Psoas muscle (tissue), 8 donors: Measurements from ENCODE around the gene KLHDC7B. TPM values are rescaled to one million over a fixed set of nuclear protein-coding genes. Genes with fewer than 3 reads are reported as not detected.

Source experiments
- ATAC-seq, 4 donors: fragments of 200-7000 bp; cut with Tn5 transposase; one replicate each; pipeline ENCODE4 v1.9.1; 2020; ENCODE audit warnings: moderate library complexity in 3 of 4, mild to moderate bottlenecking in 2 of 4
- DNase-seq, 2 donors: peaks; one replicate each; pipeline ENCODE4 v3.0.0-alpha.2; 2020
- H3K27ac ChIP-seq: fragments of 200-600 bp; one replicate; pipeline ENCODE4 v1.8.0; 2022
- H3K27me3 ChIP-seq, 3 donors: fragments of 200-600 bp in 1 of 3; one replicate each; pipeline versions ENCODE4 v1.6.1 to v1.8.0; 2013 to 2022; ENCODE audit warnings: low read length in 2 of 3, mild to moderate bottlenecking in 2 of 3, moderate library complexity in 1 of 3; ENCODE audit not compliant: insufficient read depth in 3 of 3
- H3K36me3 ChIP-seq, 2 donors: fragments of 200-600 bp in 1 of 2; one replicate each; pipeline versions ENCODE4 v1.6.1 to v1.8.0; 2013 to 2022; ENCODE audit warnings: low read depth in 1 of 2, mild to moderate bottlenecking in 1 of 2, moderate library complexity in 1 of 2; ENCODE audit not compliant: insufficient read depth in 1 of 2
- H3K4me1 ChIP-seq: fragments of 200-600 bp; one replicate; pipeline ENCODE4 v1.8.0; 2022
- H3K4me3 ChIP-seq: fragments of 200-600 bp; one replicate; pipeline ENCODE4 v1.8.0; 2022; ENCODE audit warnings: mild to moderate bottlenecking
- H3K9me3 ChIP-seq: fragments of 200-600 bp; one replicate; pipeline ENCODE4 v1.8.0; 2022
- WGBS, 3 donors: extraction: QIAGEN DNeasy Blood & Tissue Kit; methylation state at CpG; one replicate each; pipeline versions ENCODE4 v1.1.6 to v1.1.7; 2013; 5-methylcytosine and 5-hydroxymethylcytosine counted together
- intact Hi-C, 2 donors: fragments of 100-400 bp; cut with DNase I; formaldehyde crosslinking; loops; one replicate each; pipeline versions ENCODE4 v1.11.0 to v1.14.2; 2022
- polyA plus RNA-seq, 3 donors: library from polyadenylated mRNA; stranded (reverse); fragments of 200-250 nt; gene quantifications; one replicate each; pipeline ENCODE4 v1.2.3, GENCODE V29; 2013
- total RNA-seq, 4 donors: library from RNA; stranded (reverse); fragmentation: NEBNext Ultra II Directional in 2 of 4; extraction: Animal tissue kit (Norgen Biotek cat#: 25700) in 2 of 4; gene quantifications; one replicate each; pipeline versions ENCODE4 v1.2.1 to v1.2.4, GENCODE V29; 2021 to 2023
- TF ChIP-seq, protein P1 (sequence below): fragments of 200-600 bp; IDR thresholded peaks from one replicate; pipeline ENCODE4 v1.8.0; 2022; ENCODE audit warnings: antibody characterized with exemption
- donor health status: healthy with polysubstance abuse.
- donor health status: DM: no; HTN: no; CAD: no; lungs with moderate emphysema.
- donor health status: Bipolar disorder and iron deficiency.
- donor health status: healthy.
- donor health status: DM: yes; HTN: yes; CAD: no.
- donor health status: DM: no; HTN: no; CAD: no.
- donor health status: DM: no; HTN: no; CAD: no.
- donor health status: DM: yes; HTN: yes; CAD: no.

Gene KLHDC7B
- total and polyA plus RNA-seq, 7 donors: 0.01 to 0.11 (median 0.01) TPM; not detected in 4

GRCh38 chr22:50502096-50502495, 43.6 kb upstream of the KLHDC7B start:
- DNase-seq: no peak
- H3K4me1 ChIP-seq: peaks cover 8% of the 10 kb centered on the region
- no peak for ATAC-seq
- intact Hi-C loops: loop anchor here in 1 of 2 donors (10.0 kb wide), 1 partner anchor 247 kb away; the partner anchor contains the start of gene HDAC10
- TF ChIP-seq, protein P1, sequence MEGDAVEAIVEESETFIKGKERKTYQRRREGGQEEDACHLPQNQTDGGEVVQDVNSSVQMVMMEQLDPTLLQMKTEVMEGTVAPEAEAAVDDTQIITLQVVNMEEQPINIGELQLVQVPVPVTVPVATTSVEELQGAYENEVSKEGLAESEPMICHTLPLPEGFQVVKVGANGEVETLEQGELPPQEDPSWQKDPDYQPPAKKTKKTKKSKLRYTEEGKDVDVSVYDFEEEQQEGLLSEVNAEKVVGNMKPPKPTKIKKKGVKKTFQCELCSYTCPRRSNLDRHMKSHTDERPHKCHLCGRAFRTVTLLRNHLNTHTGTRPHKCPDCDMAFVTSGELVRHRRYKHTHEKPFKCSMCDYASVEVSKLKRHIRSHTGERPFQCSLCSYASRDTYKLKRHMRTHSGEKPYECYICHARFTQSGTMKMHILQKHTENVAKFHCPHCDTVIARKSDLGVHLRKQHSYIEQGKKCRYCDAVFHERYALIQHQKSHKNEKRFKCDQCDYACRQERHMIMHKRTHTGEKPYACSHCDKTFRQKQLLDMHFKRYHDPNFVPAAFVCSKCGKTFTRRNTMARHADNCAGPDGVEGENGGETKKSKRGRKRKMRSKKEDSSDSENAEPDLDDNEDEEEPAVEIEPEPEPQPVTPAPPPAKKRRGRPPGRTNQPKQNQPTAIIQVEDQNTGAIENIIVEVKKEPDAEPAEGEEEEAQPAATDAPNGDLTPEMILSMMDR: no peak
- no peak overlapping the region for H3K4me3 ChIP-seq
- H3K36me3 ChIP-seq: peaks cover 0 to 31% of the 10 kb centered on the region in 2 donors
- no peaks in the 10 kb centered on the region for H3K9me3 ChIP-seq
- H3K27me3 ChIP-seq: no peaks in the 10 kb centered on the region
- WGBS, 3 donors: 61 to 76% (median 72%) methylated on average over 6 of the region's 6 CpGs
- no peak overlapping the region for H3K27ac ChIP-seq

DNA sequence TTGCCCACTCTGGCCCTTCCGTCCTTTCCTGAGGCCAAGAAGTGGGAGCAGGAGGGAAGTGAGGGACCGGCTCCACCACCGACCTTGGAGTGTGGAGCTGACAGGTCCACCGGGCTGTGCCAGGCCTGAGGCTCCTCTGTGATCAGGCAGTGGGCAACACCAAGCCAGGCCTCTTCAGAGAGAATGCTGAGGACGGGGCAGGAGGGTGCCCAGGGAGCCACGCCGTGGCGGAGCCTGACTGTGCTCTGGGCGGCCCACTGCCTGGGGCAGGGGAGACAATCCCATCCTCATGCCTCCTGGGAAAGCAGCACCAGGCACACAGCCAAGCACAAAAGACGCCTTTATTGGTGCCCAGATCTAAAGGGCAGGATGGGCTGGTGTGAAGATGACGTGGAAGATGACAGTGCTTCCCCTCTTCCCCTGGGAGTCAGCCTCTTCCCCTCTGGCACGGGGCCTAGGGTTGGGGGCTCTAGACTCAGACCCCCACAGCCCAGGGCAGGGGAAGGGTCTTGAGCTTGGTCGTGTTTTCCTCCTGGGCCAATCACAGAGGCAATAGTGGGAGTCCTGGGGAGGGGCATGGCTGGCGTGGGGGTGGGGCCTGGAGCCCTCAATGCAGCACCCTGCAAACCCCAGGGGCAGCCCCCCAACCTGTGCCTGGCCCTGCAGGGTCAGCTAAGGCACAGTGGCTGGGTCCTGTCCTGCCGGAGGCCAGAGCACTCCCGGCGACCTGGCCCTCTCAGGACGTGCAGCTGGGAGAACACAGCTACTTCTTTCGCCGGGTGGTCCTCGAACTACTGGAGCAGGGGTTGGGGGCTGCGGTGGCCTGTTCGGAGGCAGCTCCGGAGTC, 42.8 kb upstream of the KLHDC7B start:
- WGBS, 3 donors: 82 to 87% (median 86%) methylated on average over 23 to 24 of the region's 24 CpGs
- no peak for DNase-seq
- no peaks in the 10 kb centered on the region for H3K9me3 ChIP-seq

DNA sequence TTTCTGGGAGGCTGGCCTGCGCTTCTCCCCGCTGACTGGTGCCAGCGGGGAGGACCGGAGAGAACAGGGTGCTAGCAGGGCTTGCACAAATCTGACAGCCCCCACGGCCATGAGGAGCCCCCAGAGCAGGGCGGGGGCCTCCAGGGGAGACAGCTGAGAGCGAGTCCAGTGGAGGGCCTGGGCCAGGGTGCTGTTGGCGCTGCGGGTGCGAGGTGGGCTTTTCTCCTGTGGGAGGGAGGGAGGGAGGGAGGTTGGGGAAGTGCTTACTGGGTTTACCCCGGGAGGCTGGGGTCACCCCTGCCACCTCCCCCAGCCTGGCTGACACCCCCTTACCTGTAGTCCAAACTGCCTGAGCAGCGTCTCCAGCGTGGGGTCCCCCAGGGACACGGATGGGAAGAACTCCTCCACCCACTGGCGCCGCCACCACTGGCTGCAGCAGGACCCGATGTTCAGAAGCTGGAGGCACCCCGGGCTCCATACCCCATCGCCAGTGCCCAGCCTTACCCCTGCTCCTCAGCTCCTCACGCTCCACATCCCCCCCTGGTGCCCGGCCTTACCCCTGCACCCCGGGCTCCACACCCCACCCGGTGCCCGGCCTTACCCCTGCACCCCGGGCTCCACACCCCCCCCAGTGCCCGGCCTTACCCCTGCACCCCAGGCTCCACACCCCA, 42.1 kb upstream of the KLHDC7B start:
- 87 to 91% (median 87%) methylated on average over 20 to 25 of the region's 26 CpGs for WGBS, 3 donors
- DNase-seq (no peak), ATAC-seq (no peak)
- intact Hi-C loops: loop anchor here in 1 of 2 donors (10.0 kb wide), 1 partner anchor 249 kb away; the partner anchor contains the start of gene HDAC10
- no peaks in the 10 kb centered on the region for H3K27me3 ChIP-seq
- TF ChIP-seq, protein P1: no peak
- no peak overlapping the region for H3K4me3 ChIP-seq
- H3K9me3 ChIP-seq: no peaks in the 10 kb centered on the region
- H3K36me3 ChIP-seq: peaks cover 0 to 31% of the 10 kb centered on the region in 2 donors
- H3K4me1 ChIP-seq: peaks cover 8% of the 10 kb centered on the region
- no peak overlapping the region for H3K27ac ChIP-seq

More for the DNA sequence above, 42.8 kb upstream of the KLHDC7B start:
- intact Hi-C loops: loop anchor here in 1 of 2 donors (10.0 kb wide), 1 partner anchor 248 kb away; the partner anchor contains the start of gene HDAC10
- H3K4me3 ChIP-seq: no peak overlapping the region
- ATAC-seq: no peak
- TF ChIP-seq, protein P1: no peak
- no peak overlapping the region for H3K27ac ChIP-seq
- H3K27me3 ChIP-seq: no peaks in the 10 kb centered on the region
- peaks cover 8% of the 10 kb centered on the region for H3K4me1 ChIP-seq
- peaks cover 0 to 31% of the 10 kb centered on the region in 2 donors for H3K36me3 ChIP-seq

DNA sequence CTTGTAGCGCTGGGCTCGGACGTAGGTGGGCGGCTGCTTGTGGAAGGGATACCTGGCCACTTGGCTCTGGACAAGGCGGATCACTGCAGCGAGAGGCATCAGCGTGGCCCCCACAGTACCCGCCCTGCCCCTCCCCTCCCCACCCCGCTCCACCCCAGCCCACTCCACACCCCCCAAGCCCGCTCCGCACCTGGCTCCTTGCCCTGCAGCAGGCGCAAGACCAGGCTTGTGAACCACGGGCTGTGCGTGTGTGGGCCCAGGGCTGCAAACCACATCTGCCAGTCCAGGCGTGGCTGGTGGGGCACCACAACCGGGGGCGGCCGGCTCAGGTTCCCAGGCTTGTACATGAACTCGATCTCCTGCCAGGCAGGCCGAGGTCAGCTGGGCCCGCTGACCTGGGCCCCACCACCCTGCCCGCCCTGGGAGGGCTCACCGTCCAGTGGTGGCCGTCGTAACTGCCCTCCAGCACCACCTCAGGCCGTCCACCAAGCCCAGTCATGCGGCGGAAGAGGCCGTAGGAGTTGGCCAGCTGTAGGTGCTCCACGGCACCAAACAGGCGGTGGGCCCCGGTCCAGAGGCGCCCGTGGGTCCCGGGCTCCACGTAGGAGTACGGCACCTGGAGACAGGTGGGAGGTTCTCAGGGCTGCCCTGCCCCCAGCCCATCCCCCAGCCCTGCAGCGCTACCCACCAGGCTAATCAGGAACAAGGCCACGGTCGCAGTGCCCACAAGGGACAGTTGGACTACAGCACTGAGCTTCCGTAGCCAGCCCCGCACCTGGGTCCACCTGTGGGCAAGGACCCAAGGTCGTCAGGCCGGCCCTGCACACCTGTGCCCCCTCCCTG, 41.1 kb upstream of the KLHDC7B start:
- WGBS, 3 donors: 91 to 94% (median 94%) methylated on average over 29 to 44 of the region's 44 CpGs
- Histone ChIP-seq H3K9me3 (no peaks in the 10 kb centered on the region), H3K27ac (no peak overlapping the region), H3K4me3 (no peak overlapping the region), H3K36me3 (peaks cover 0 to 31% of the 10 kb centered on the region in 2 donors), H3K27me3 (no peaks in the 10 kb centered on the region), H3K4me1 (peaks cover 17% of the 10 kb centered on the region)
- DNase-seq: no peak
- ATAC-seq: no peak
- TF ChIP-seq, protein P1: no peak
- intact Hi-C loops: loop anchor here (5.0 to 10.0 kb wide), 2 partner anchors 73 to 250 kb away; partner anchors contain the start of genes CPT1B (in 2 of the 2) and HDAC10 (in 1 of the 2)
